B cell (primary cell): ENCODE results near the gene NR6A1.

Source experiments
- CTCF ChIP-seq: fragments of 200-600 bp; IDR thresholded peaks from one replicate; pipeline ENCODE4 v1.8.0; 2022; ENCODE audit warnings: antibody characterized with exemption, mild to moderate bottlenecking
- EZH2 ChIP-seq: IDR thresholded peaks from 2 replicates; pipeline ENCODE4 v1.6.1; 2012; ENCODE audit warnings: borderline replicate concordance, low read depth, mild to moderate bottlenecking, moderate library complexity, low read length; ENCODE audit not compliant: insufficient read depth, poor library complexity, severe bottlenecking

GRCh38 chr9:124549016-124549415, 222.1 kb downstream of the NR6A1 start:
- TF ChIP-seq CTCF (no peak), EZH2 (no peak)
